Esophagus muscularis mucosa (tissue), 4 donors: Measurements from ENCODE around the gene NKX2-1. TPM values are rescaled to one million over a fixed set of nuclear protein-coding genes. Genes with fewer than 3 reads are reported as not detected.

ENCODE experiments used
- DNase-seq: peaks from one replicate; pipeline ENCODE4 v3.0.0-alpha.2; 2017; ENCODE audit errors: extremely low spot score
- H3K27ac ChIP-seq, 4 donors: fragments of 200-600 bp; sonication (generic); replicated peaks in 1 of 4; 1 replicate in 3 of 4; 2 replicates in 1 of 4; pipeline ENCODE4 v1.5.1; 2016 to 2019; ENCODE audit warnings: mild to moderate bottlenecking in 1 of 4
- H3K27me3 ChIP-seq, 4 donors: fragments of 200-600 bp; sonication (generic); one replicate each; pipeline versions ENCODE4 v1.5.1 to v1.6.0; 2016 to 2019
- H3K36me3 ChIP-seq, 4 donors: fragments of 200-600 bp; sonication (generic); one replicate each; pipeline ENCODE4 v1.5.1; 2016 to 2019
- H3K4me1 ChIP-seq, 4 donors: fragments of 200-600 bp; sonication (generic); one replicate each; pipeline ENCODE4 v1.5.1; 2016 to 2019
- H3K4me3 ChIP-seq, 4 donors: fragments of 200-600 bp; sonication (generic); 1 replicate in 2 of 4; 2 replicates in 2 of 4; pipeline ENCODE4 v1.5.1; 2016 to 2019; ENCODE audit warnings: mild to moderate bottlenecking in 4 of 4, moderate library complexity in 1 of 4
- H3K9me3 ChIP-seq, 4 donors: fragments of 200-600 bp; sonication (generic); 1 replicate in 3 of 4; 2 replicates in 1 of 4; pipeline ENCODE4 v1.5.1; 2016 to 2019
- EP300 ChIP-seq: sonication (generic); formaldehyde crosslinking; IDR thresholded peaks from one replicate; pipeline ENCODE4 v1.6.1; 2017; ENCODE audit warnings: antibody characterized with exemption
- POLR2A ChIP-seq: fragments of 450-650 bp; IDR thresholded peaks from one replicate; pipeline ENCODE4 v1.6.1; 2017; ENCODE audit warnings: antibody characterized with exemption, moderate library complexity, mild to moderate bottlenecking, low read depth
- POLR2AphosphoS5 ChIP-seq, 2 donors: sonication (generic); formaldehyde crosslinking; IDR thresholded peaks; one replicate each; pipeline ENCODE4 v1.6.1; 2017; ENCODE audit warnings: antibody characterized with exemption in 2 of 2
- WGBS: methylation state at CpG from one replicate; pipeline ENCODE4 v1.1.5; 2018; 5-methylcytosine and 5-hydroxymethylcytosine counted together
- intact Hi-C: fragments of 100-400 bp; cut with DNase I; formaldehyde crosslinking; loops from one replicate; pipeline ENCODE4 v1.15.1; 2023
- total RNA-seq, 4 donors: library from RNA; depleted of rRNA; stranded (reverse); fragments of >200 nt; gene quantifications; one replicate each; pipeline versions ENCODE4 v1.1.0 to v1.2.1, GENCODE V29; 2016
- TF ChIP-seq, protein P1 (sequence below), 3 experiments: fragments of 200-600 bp in 2 of 3; fragments of 450-650 bp in 1 of 3; sonication (generic) in 2 of 3; IDR thresholded peaks; one replicate each; pipeline ENCODE4 v1.5.1; 2017 to 2019; ENCODE audit warnings: antibody characterized with exemption in 3 of 3, mild to moderate bottlenecking in 2 of 3, moderate library complexity in 1 of 3

Gene NKX2-1
- total RNA-seq, 4 donors from 2014 or later, result 0.45 to 0.92 TPM; not detected in 2

DNA sequence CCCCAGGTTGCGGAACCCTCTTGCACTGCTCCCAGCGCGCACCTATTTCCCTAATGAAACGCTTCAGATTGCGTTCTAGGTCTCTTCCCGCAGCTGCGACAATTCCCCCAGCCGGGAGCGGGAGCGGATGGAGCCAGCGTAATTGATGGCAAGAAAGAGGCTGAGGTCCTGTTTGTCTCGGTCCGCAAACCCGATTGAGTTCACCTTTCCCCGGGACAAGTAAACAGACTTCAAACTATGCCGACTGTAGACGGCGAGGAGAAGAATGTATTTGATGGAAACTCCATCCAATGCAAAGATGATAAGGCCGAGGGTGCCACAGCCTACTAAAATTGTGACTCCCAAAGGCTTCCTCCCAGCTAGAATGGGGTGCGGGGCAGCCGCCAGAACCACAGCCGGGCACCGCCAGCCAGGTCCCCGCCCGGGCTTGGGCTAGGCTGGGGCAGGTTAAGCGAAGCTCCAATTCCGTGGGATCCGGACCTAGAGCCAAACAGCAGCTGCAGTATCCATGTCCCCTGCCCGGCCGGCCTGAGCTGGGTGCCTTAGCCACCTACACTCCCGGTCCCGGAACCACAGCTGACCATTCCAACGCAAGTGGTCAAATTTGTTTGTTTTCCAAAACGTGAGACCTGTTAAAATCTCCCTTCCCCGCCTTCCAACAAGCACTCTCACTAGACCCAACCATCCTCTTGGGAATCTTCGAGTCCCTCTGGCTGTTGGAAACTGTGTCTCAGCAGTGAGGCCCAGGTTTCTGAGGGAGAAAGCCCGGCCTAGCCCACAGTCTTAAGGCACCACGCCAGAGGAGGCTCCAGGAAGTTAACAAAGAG is 5.5 kb downstream of the NKX2-1 start:
- intact Hi-C loops, result no loop called here
- peaks cover 3 to 99% (median 57%) of the 10 kb centered on the region in 4 donors for H3K27me3 ChIP-seq
- no peak overlapping the region for H3K4me3 ChIP-seq
- no peak overlapping the region for H3K27ac ChIP-seq
- peaks cover 9 to 36% (median 27%) of the 10 kb centered on the region in 4 donors for H3K4me1 ChIP-seq
- 1% methylated on average over 27 of the region's 38 CpGs for whole genome bisulfite sequencing
- no peak for DNase-seq
- no peaks in the 10 kb centered on the region for H3K36me3 ChIP-seq
- TF ChIP-seq EP300 (no peak), POLR2A (no peak), POLR2AphosphoS5 (IDR thresholded peaks at IDR 0.05) (no peak)
- TF ChIP-seq, protein P1, sequence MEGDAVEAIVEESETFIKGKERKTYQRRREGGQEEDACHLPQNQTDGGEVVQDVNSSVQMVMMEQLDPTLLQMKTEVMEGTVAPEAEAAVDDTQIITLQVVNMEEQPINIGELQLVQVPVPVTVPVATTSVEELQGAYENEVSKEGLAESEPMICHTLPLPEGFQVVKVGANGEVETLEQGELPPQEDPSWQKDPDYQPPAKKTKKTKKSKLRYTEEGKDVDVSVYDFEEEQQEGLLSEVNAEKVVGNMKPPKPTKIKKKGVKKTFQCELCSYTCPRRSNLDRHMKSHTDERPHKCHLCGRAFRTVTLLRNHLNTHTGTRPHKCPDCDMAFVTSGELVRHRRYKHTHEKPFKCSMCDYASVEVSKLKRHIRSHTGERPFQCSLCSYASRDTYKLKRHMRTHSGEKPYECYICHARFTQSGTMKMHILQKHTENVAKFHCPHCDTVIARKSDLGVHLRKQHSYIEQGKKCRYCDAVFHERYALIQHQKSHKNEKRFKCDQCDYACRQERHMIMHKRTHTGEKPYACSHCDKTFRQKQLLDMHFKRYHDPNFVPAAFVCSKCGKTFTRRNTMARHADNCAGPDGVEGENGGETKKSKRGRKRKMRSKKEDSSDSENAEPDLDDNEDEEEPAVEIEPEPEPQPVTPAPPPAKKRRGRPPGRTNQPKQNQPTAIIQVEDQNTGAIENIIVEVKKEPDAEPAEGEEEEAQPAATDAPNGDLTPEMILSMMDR (IDR thresholded peaks at IDR 0.05), result no peak
- no peaks in the 10 kb centered on the region for H3K9me3 ChIP-seq

DNA sequence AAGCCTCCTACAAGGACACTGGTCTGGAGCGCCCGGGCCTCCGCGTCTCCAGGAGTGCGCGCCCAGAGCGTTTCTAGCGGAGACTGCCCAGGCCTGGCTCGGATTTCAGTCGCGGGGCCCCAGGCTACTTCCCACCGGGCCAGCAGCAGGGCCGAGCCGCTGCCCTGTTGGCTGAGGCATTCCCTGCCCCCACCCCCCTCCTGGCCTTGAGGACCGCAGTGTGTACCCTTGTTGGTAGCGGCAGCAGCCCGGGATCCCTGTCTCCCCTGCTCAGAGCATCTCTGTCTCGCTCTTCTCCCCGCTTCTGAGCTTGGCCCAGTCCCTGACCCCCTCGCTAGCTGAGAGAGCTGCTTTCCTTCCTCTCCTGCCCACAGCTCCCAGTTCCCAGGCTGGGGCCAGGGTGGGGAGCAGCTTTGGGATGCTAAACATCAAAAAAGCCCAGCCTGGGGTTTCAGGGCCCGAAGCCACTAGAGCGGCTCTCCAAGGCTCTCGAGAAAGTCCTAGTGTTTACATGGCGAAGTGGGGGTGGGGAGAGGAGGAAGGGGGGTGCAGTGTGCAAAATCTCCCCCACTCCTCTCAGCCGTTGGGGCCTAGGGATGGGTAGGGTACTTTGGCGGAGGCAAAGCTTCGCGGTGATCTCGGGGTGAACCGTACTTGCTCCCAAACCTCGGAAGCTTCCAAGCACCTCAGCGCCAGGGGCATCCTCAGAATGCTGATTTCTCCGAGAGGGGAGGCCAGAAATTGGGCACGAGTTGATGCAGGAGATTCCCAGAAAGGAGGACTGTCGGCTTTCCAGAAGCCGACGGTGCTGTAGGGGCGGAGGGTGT is 6.4 kb downstream of the NKX2-1 start:
- Histone ChIP-seq H3K27ac (no peak overlapping the region), H3K36me3 (no peaks in the 10 kb centered on the region), H3K27me3 (peaks cover 2 to 99% (median 56%) of the 10 kb centered on the region in 4 donors), H3K9me3 (no peaks in the 10 kb centered on the region), H3K4me1 (peaks cover 1 to 30% (median 19%) of the 10 kb centered on the region in 4 donors), H3K4me3 (no peak overlapping the region)
- 2% methylated on average over 19 of the region's 38 CpGs for WGBS
- intact Hi-C loops, result no loop called here
- TF ChIP-seq, protein P1 (IDR thresholded peaks at IDR 0.05), result no peak
- TF ChIP-seq POLR2AphosphoS5 (IDR thresholded peaks at IDR 0.05) (no peak), EP300 (no peak), POLR2A (no peak)
- DNase-seq, result no peak

DNA sequence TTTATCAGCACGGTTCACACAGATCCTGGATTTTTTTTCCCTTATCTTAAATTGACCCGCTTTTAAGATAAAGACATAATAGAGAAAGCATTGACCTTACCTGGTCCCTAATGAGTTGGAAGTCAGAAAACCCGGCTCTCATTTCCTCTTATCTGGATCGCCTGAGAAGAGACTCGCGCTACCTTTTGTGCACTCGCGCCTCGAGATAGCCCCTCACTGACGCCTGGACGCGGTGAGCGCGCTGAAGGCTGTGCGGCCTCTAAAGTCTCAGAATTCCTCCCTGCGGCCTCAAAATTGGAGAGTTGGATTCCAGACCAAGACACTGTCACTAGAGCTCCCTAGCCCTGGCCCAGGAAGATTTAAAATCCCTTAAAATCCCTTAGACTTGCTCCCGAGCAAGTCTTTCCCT is 7.0 kb downstream of the NKX2-1 start:
- H3K4me1 ChIP-seq, result peaks cover 3 to 30% (median 18%) of the 10 kb centered on the region in 4 donors
- TF ChIP-seq EP300, result no peak
- no peak overlapping the region for H3K4me3 ChIP-seq
- H3K9me3 ChIP-seq, result no peaks in the 10 kb centered on the region
- 3% methylated on average over 16 of the region's 17 CpGs for WGBS
- intact Hi-C loops, result no loop called here
- no peaks in the 10 kb centered on the region for H3K36me3 ChIP-seq
- no peak overlapping the region for H3K27ac ChIP-seq
- H3K27me3 ChIP-seq, result peaks cover 0 to 99% (median 56%) of the 10 kb centered on the region in 4 donors
- DNase-seq, result no peak

DNA sequence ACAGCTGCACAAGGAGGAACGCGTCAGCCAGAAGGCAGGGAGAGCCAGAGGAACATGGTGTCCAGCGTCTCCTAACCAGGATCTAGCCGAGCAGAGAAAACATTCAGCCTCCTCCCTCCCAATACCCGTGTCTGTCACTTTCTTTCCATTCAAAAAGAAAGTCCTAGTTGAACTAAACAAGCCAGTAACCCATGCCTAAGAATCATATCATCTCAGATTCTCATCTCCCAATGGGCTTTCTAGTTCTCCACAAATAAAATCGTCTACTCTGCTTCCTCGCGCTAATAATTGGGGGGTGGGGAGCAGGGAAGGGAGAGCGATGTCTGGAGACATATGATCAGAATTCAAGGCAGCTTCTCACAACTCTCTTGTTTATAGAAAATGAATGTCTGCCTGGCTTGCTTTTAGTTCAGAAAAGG is 7.4 kb downstream of the NKX2-1 start:
- peaks cover 4 to 29% (median 17%) of the 10 kb centered on the region in 4 donors for H3K4me1 ChIP-seq
- TF ChIP-seq POLR2A, result no peak
- TF ChIP-seq, protein P1 (IDR thresholded peaks at IDR 0.05), result no peak
- TF ChIP-seq EP300, result no peak
- no peak for TF ChIP-seq POLR2AphosphoS5 (IDR thresholded peaks at IDR 0.05)
- peaks cover 0 to 99% (median 56%) of the 10 kb centered on the region in 4 donors for H3K27me3 ChIP-seq
- no peaks in the 10 kb centered on the region for H3K36me3 ChIP-seq
- DNase-seq, result no peak
- WGBS, result 3% methylated on average over 9 of the region's 9 CpGs
- H3K9me3 ChIP-seq, result no peaks in the 10 kb centered on the region
- intact Hi-C loops, result no loop called here
- no peak overlapping the region for H3K27ac ChIP-seq
- no peak overlapping the region for H3K4me3 ChIP-seq

DNA sequence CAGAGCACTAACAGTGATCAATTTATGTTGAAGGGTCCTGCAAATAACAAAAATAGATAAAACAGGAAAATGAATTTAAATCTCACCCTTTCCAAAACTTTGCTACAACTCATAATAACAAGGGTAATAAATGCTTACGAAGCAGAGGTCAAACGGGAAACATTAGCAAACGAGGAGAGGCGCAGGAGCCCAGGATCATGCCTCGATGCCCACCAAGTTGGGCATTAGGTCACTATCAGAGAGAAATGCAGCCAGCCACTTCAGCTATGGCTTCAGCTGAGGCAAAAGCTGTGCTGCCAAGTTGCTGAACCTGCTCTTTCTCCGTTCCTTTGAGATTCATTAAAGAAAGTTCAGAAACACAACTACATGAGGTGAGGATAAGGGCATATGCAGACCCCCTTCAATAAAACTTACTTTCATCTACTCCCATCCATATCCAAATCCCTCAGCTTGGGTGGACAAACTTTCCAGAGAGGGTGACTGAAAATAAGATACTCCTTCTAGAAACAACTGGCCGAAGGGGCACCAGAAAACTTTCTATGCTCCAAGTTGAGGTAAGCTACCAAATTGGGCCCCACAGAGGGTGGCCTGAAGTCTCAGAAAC is 7.9 kb downstream of the NKX2-1 start:
- Histone ChIP-seq H3K36me3 (no peaks in the 10 kb centered on the region), H3K4me3 (no peak overlapping the region), H3K4me1 (peaks cover 4 to 24% (median 12%) of the 10 kb centered on the region in 4 donors), H3K27ac (no peak overlapping the region), H3K9me3 (no peaks in the 10 kb centered on the region), H3K27me3 (peaks cover 0 to 99% (median 59%) of the 10 kb centered on the region in 4 donors)
- DNase-seq, result no peak
- 8% methylated on average over 7 of the region's 7 CpGs for WGBS
- TF ChIP-seq POLR2AphosphoS5 (IDR thresholded peaks at IDR 0.05) (no peak), POLR2A (no peak), EP300 (no peak)
- TF ChIP-seq, protein P1 (IDR thresholded peaks at IDR 0.05), result no peak
- intact Hi-C loops, result no loop called here
